GM18499 (cell line): Measurements from ENCODE around the gene YPEL5.
"Not testable (repeated sequence)": the region's sequence is repeated elsewhere in the genome, so short reads cannot be mapped to it uniquely, and the experiment has no call there.

Experiments
- ATAC-seq: cut with Tn5 transposase; IDR thresholded peaks from one replicate; pipeline ENCODE4 v1.9.1; 2021; ENCODE audit warnings: moderate number of reproducible peaks; ENCODE audit not compliant: insufficient read depth, unreplicated experiment

The YPEL5 gene

GRCh38 chr2:30146337-30147195 is at the start of gene YPEL5:
Gene YPEL5 (plus strand): TSS chr2:30147007. CDS start chr2:30156652, 9,645 bp downstream.
- peak; percentile 83 for ATAC-seq

GRCh38 chr2:30098266-30099005 is 48.4 kb upstream of the YPEL5 start:
- ATAC-seq = no peak

- not testable (repeated sequence) for ATAC-seq
These were observed 47.4 kb upstream of the YPEL5 start for GRCh38 chr2:30099366-30099765.

GRCh38 chr2:30100691-30101090 is 46.1 kb upstream of the YPEL5 start:
- ATAC-seq = not testable (repeated sequence)

GRCh38 chr2:30104307-30104706 is 42.5 kb upstream of the YPEL5 start:
- no peak for ATAC-seq

- no peak for ATAC-seq
These were observed 41.3 kb upstream of the YPEL5 start for GRCh38 chr2:30105556-30105955.

GRCh38 chr2:30106543-30106942 is 40.3 kb upstream of the YPEL5 start:
- no peak for ATAC-seq

- no peak for ATAC-seq
These were observed 38.6 kb upstream of the YPEL5 start for GRCh38 chr2:30108192-30108591.

- ATAC-seq = no peak
These were observed 38.0 kb upstream of the YPEL5 start for GRCh38 chr2:30108851-30109250.

- ATAC-seq = no peak
These were observed 37.0 kb upstream of the YPEL5 start for GRCh38 chr2:30109856-30110255.

GRCh38 chr2:30110773-30111172 is 36.0 kb upstream of the YPEL5 start:
- ATAC-seq = no peak

- ATAC-seq = not testable (repeated sequence)
These were observed 35.6 kb upstream of the YPEL5 start for GRCh38 chr2:30111186-30111585.

- no peak for ATAC-seq
These were observed 34.2 kb upstream of the YPEL5 start for GRCh38 chr2:30112561-30112960.

- no peak for ATAC-seq
These were observed 33.1 kb upstream of the YPEL5 start for GRCh38 chr2:30113617-30114293.

- no peak for ATAC-seq
These were observed 31.4 kb upstream of the YPEL5 start for GRCh38 chr2:30115141-30115980.

GRCh38 chr2:30115981-30116285 is 30.9 kb upstream of the YPEL5 start:
- ATAC-seq = no peak

- ATAC-seq = no peak
These were observed 24.4 kb upstream of the YPEL5 start for GRCh38 chr2:30122362-30122761.

GRCh38 chr2:30127016-30127893 is 19.6 kb upstream of the YPEL5 start:
- ATAC-seq = no peak

GRCh38 chr2:30134582-30134981 is 12.2 kb upstream of the YPEL5 start:
- ATAC-seq = no peak
